OCI-M1 (cell line): ENCODE data around the gene C10orf143.

Experiments used
- DNase-seq: peaks from one replicate; lab custom pipeline; 2025; lab: John Stamatoyannopoulos, UW

The C10orf143 gene

GRCh38 chr10:130052193-130052592, 58.4 kb downstream of the C10orf143 start:
- DNase-seq = no peak

- no peak for DNase-seq
Observed at GRCh38 chr10:130050721-130051120, 59.9 kb downstream of the C10orf143 start.

GRCh38 chr10:130049987-130050386, 60.6 kb downstream of the C10orf143 start:
- DNase-seq = no peak

- no peak for DNase-seq
Observed at GRCh38 chr10:130049244-130049643, 61.4 kb downstream of the C10orf143 start.

GRCh38 chr10:130048081-130048480, 62.5 kb downstream of the C10orf143 start:
- no peak for DNase-seq

- DNase-seq = no peak
Observed at GRCh38 chr10:130047336-130047735, 63.3 kb downstream of the C10orf143 start.

- no peak for DNase-seq
Observed at GRCh38 chr10:130046591-130046990, 64.0 kb downstream of the C10orf143 start.

- DNase-seq = no peak
Observed at GRCh38 chr10:130045801-130046321, 64.8 kb downstream of the C10orf143 start.

- no peak for DNase-seq
Observed at GRCh38 chr10:130045091-130045652, 65.5 kb downstream of the C10orf143 start.

- no peak for DNase-seq
Observed at GRCh38 chr10:130044067-130045061, 66.3 kb downstream of the C10orf143 start.

GRCh38 chr10:130043491-130043890, 67.1 kb downstream of the C10orf143 start:
- no peak for DNase-seq

- DNase-seq = no peak
Observed at GRCh38 chr10:130042381-130042780, 68.2 kb downstream of the C10orf143 start.

GRCh38 chr10:130041451-130042371, 68.9 kb downstream of the C10orf143 start:
- no peak for DNase-seq

- DNase-seq = no peak
Observed at GRCh38 chr10:130040817-130041330, 69.8 kb downstream of the C10orf143 start.

GRCh38 chr10:130040351-130040750, 70.3 kb downstream of the C10orf143 start:
- DNase-seq = no peak

GRCh38 chr10:130039141-130039540, 71.5 kb downstream of the C10orf143 start:
- DNase-seq = no peak

- no peak for DNase-seq
Observed at GRCh38 chr10:130038611-130039109, 72.0 kb downstream of the C10orf143 start.

- no peak for DNase-seq
Observed at GRCh38 chr10:130038019-130038555, 72.5 kb downstream of the C10orf143 start.

GRCh38 chr10:130037169-130037661, 73.4 kb downstream of the C10orf143 start:
- DNase-seq = no peak

- no peak for DNase-seq
Observed at GRCh38 chr10:130036296-130037065, 74.1 kb downstream of the C10orf143 start.
